ENCODE results near the gene ZBTB17. TPM values are rescaled to one million over a fixed set of nuclear protein-coding genes. Genes with fewer than 3 reads are reported as not detected.

ZBTB17 gene
- total and polyA plus RNA-seq, 2 of the 4 experiments (the other 2 are of a cell fraction), result 26.3 to 58.2 TPM

- 95% methylated on average over 5 of the region's 8 CpGs; no CpG with 5 or more reads in 1 of the 2 experiments for WGBS, 2 experiments (ENCODE audit: extremely low coverage in 2 of 2, insufficient read length in 1 of 2)
- CTCF ChIA-PET, result interaction anchor here (1.2 kb wide), 1 partner anchor 168 kb away, joined by 3 read pairs; no protein-coding TSS in a partner anchor
- H2BK120ac ChIP-seq (ENCODE audit: low read depth, low read length), result no peak overlapping the region
- H2BK20ac ChIP-seq (ENCODE audit: low read depth, low read length), result no peak overlapping the region
- H2BK15ac ChIP-seq (ENCODE audit: low read depth, low read length), result no peak overlapping the region
- H4K5ac ChIP-seq (ENCODE audit: low read depth, low read length), result no peak overlapping the region
- no peak overlapping the region for H3K4me2 ChIP-seq (ENCODE audit: low read depth, low read length)
- no peaks in the 10 kb centered on the region for H3K9me3 ChIP-seq (ENCODE audit: control insufficient read depth, insufficient read depth, low read length)
- no peak overlapping the region for H3K23ac ChIP-seq (ENCODE audit: low read depth, low read length)
- no peak overlapping the region for H3K9ac ChIP-seq (ENCODE audit: low read depth, low read length)
- H2AK5ac ChIP-seq (ENCODE audit: low read depth, low read length), result 0 out of 2 replicates have a peak overlapping the region, but pooled peaks have one; percentile 58
- peaks cover 7% of the 10 kb centered on the region; the same call in 1 of the 2 replicates for H3K36me3 ChIP-seq (ENCODE audit: control insufficient read depth, insufficient read depth, low read length)
- H2AFZ ChIP-seq (replicated peaks; ENCODE audit: low read length, poor library complexity), result no peak overlapping the region
- BruUV-seq (replicated peaks), result no TSS peak
- H3K27ac ChIP-seq (ENCODE audit: insufficient read depth, low read length), result no peak overlapping the region
- no peaks in the 10 kb centered on the region for H3K27me3 ChIP-seq (ENCODE audit: control insufficient read depth, insufficient read depth, low read length)
- H3K14ac ChIP-seq (replicated peaks; ENCODE audit: low read depth, low read length), result no peak overlapping the region
- no peak for TF ChIP-seq SMC3 (IDR thresholded peaks at IDR 0.05; ENCODE audit: low read depth, low read length)
- no peak for TF ChIP-seq MAZ (IDR thresholded peaks at IDR 0.05; ENCODE audit: borderline replicate concordance, low read depth, low read length)
- no peak for TF ChIP-seq CTCF (conservative IDR thresholded peaks at IDR 0.05; ENCODE audit: low read depth, low read length)
- TF ChIP-seq USF2 (IDR thresholded peaks at IDR 0.05; ENCODE audit: low read depth, low read length), result no peak
- no peak for TF ChIP-seq MXI1 (IDR thresholded peaks at IDR 0.05; ENCODE audit: borderline replicate concordance, low read depth, low read length)
- no peak for TF ChIP-seq NFE2L2 (IDR thresholded peaks at IDR 0.05; ENCODE audit: low read depth, low read length)
- no peak for TF ChIP-seq CEBPB (IDR thresholded peaks at IDR 0.05; ENCODE audit: low read depth, low read length)
- TF ChIP-seq CHD1 (IDR thresholded peaks at IDR 0.05; ENCODE audit: low read depth, low read length), result no peak
- no peak for TF ChIP-seq BHLHE40 (IDR thresholded peaks at IDR 0.05; ENCODE audit: low read depth, low read length)
- no peak for TF ChIP-seq ELK1 (IDR thresholded peaks at IDR 0.05; ENCODE audit: borderline replicate concordance, low read depth, low read length)
- no peak for TF ChIP-seq RCOR1 (IDR thresholded peaks at IDR 0.05; ENCODE audit: insufficient replicate concordance, low read length)
- TF ChIP-seq MAFK (IDR thresholded peaks at IDR 0.05; ENCODE audit: low read depth, low read length), result no peak
- no peak for TF ChIP-seq FOS (IDR thresholded peaks at IDR 0.05; ENCODE audit: low read depth, low read length)
- no peak for TF ChIP-seq POLR2A (IDR thresholded peaks at IDR 0.05; ENCODE audit: low read depth, low read length)
- no peak for TF ChIP-seq RAD21 (IDR thresholded peaks at IDR 0.05; ENCODE audit: low read length)
- TF ChIP-seq RFX5 (IDR thresholded peaks at IDR 0.05; ENCODE audit: low read depth, low read length), result no peak
- POLR2A ChIA-PET (ENCODE audit: unreplicated experiment), result no interaction called here
- H3K9me1 ChIP-seq (ENCODE audit: insufficient read depth, low read length), result peaks cover 21% of the 10 kb centered on the region
- peaks cover 48 to 83% of the 10 kb centered on the region in 2 experiments for H3K79me1 ChIP-seq (ENCODE audit: low read depth in 1 of 2, low read length in 2 of 2)
- no peak overlapping the region for H4K91ac ChIP-seq (ENCODE audit: insufficient read depth, low read depth, low read length)
- no peak overlapping the region for H3K56ac ChIP-seq (ENCODE audit: extremely low read depth, insufficient read depth, low read length)
- peaks cover 16% of the 10 kb centered on the region for H3K4me1 ChIP-seq (ENCODE audit: control insufficient read depth, insufficient read depth, low read length)
- in situ Hi-C loops (cut with MboI; ENCODE audit: low sequenced_read_pairs), result no loop called here
- no peak overlapping the region for H2AK9ac ChIP-seq (replicated peaks; ENCODE audit: low read depth, low read length, poor library complexity)
- 0 out of 4 replicates have a peak overlapping the region, but pooled peaks of 1 of the 2 experiments have one; percentile 15 for H4K8ac ChIP-seq (ENCODE audit: low read depth in 2 of 2, low read length in 2 of 2)
- no peak overlapping the region for H3K4ac ChIP-seq (ENCODE audit: low read depth, low read length)
- no peak overlapping the region for H2BK5ac ChIP-seq (ENCODE audit: low read depth, low read length, poor library complexity, severe bottlenecking)
- ATAC-seq (ENCODE audit: low read depth) (no peak), DNase-seq (no peak)
- H3K4me3 ChIP-seq (ENCODE audit: insufficient read depth, low read depth, low read length), result no peak overlapping the region
- intact Hi-C loops (cut with micrococcal nuclease), result no loop called here
- dilution Hi-C loops (cut with HindIII; ENCODE audit: low sequenced_read_pairs, unreplicated experiment), result no loop called here
- H4K20me1 ChIP-seq (ENCODE audit: insufficient read depth, low read length), result peaks cover 14% of the 10 kb centered on the region; the same call in 1 of the 2 replicates
- H3K18ac ChIP-seq (ENCODE audit: low read depth, low read length), result no peak overlapping the region
These were observed 16.0 kb downstream of the ZBTB17 start for GRCh38 chr1:15959827-15960446.
